Testis (tissue), 3 donors: ENCODE data around the gene R3HDM2. TPM values are rescaled to one million over a fixed set of nuclear protein-coding genes. Genes with fewer than 3 reads are reported as not detected.
A peak's percentile ranks its signal among the peaks of the same experiment; 100 is the strongest.

Experiments
- DNase-seq: peaks from one replicate; pipeline ENCODE4 v3.0.0-alpha.2; 2019
- H3K27ac ChIP-seq, 2 donors: fragments of 200-600 bp; sonication (generic); one replicate each; pipeline ENCODE4 v1.5.1; 2019
- H3K27me3 ChIP-seq: fragments of 200-600 bp; sonication (generic); one replicate; pipeline ENCODE4 v1.5.1; 2019
- H3K36me3 ChIP-seq: fragments of 200-600 bp; sonication (generic); one replicate; pipeline ENCODE4 v1.5.1; 2017; ENCODE audit warnings: low read depth; ENCODE audit errors: missing control alignments
- H3K4me1 ChIP-seq: fragments of 200-600 bp; sonication (generic); one replicate; pipeline ENCODE4 v1.5.1; 2019
- H3K4me3 ChIP-seq, 2 donors: fragments of 200-600 bp; sonication (generic); one replicate each; pipeline ENCODE4 v1.5.1; 2017 to 2019
- H3K9me3 ChIP-seq: fragments of 200-600 bp; sonication (generic); one replicate; pipeline ENCODE4 v1.5.1; 2017
- CTCF ChIP-seq, 3 experiments: fragments of 450-650 bp in 2 of 3; fragments of 200-600 bp in 1 of 3; sonication (generic) in 1 of 3; IDR thresholded peaks; one replicate each; pipeline ENCODE4 v1.5.1; 2016 to 2019; ENCODE audit warnings: antibody characterized with exemption in 3 of 3, mild to moderate bottlenecking in 2 of 3, moderate library complexity in 1 of 3
- POLR2A ChIP-seq: fragments of 450-650 bp; IDR thresholded peaks from one replicate; pipeline ENCODE4 v1.6.1; 2017; ENCODE audit warnings: antibody characterized with exemption, mild to moderate bottlenecking, moderate library complexity
- WGBS, 2 donors: methylation state at CpG; one replicate each; pipeline ENCODE4 v1.1.5; 2018; 5-methylcytosine and 5-hydroxymethylcytosine counted together
- intact Hi-C: fragments of 100-400 bp; cut with DNase I; formaldehyde crosslinking; loops from one replicate; pipeline ENCODE4 v1.15.1; 2023; ENCODE audit warnings: low total_unique reads
- polyA plus RNA-seq: library from polyadenylated mRNA; stranded (reverse); fragments of 350-450 nt; fragmentation: Illumina TruSeq; extraction: RNeasy Lipid Tissue Mini Kit (QIAGEN cat#74804); gene quantifications from one replicate; pipeline ENCODE4 v1.2.3, GENCODE V29; 2014; ENCODE audit warnings: low read depth, low replicate concordance; ENCODE audit not compliant: insufficient read depth
- total RNA-seq, 2 donors: library from RNA; depleted of rRNA; stranded (reverse); fragments of >200 nt; gene quantifications; one replicate each; pipeline ENCODE4 v1.2.3, GENCODE V29; 2016

Gene R3HDM2
- total and polyA plus RNA-seq, 3 donors from 2014 or later: 54.6 to 93.9 (median 92.0) TPM

GRCh38 chr12:57233357-57234232 lies 197.2 kb downstream of the R3HDM2 start:
- no peaks in the 10 kb centered on the region for H3K36me3 ChIP-seq
- intact Hi-C loops: no loop called here
- no peak for TF ChIP-seq POLR2A
- no peak for TF ChIP-seq CTCF (IDR thresholded peaks at IDR 0.05)
- H3K27ac ChIP-seq: no peak overlapping the region
- H3K4me3 ChIP-seq: no peak overlapping the region
- no peak for DNase-seq
- H3K4me1 ChIP-seq: peaks cover 27% of the 10 kb centered on the region
- no peaks in the 10 kb centered on the region for H3K27me3 ChIP-seq
- 82 to 86% methylated on average over 15 of the region's 15 CpGs for WGBS, 2 donors
- H3K9me3 ChIP-seq: no peaks in the 10 kb centered on the region

GRCh38 chr12:57232156-57232756 lies 198.6 kb downstream of the R3HDM2 start:
- DNase-seq: no peak
- TF ChIP-seq POLR2A (no peak), CTCF (IDR thresholded peaks at IDR 0.05) (no peak)
- 94 to 100% methylated on average over 7 to 19 of the region's 19 CpGs for WGBS, 2 donors
- Histone ChIP-seq H3K36me3 (no peaks in the 10 kb centered on the region), H3K27me3 (no peaks in the 10 kb centered on the region), H3K4me3 (no peak overlapping the region), H3K27ac (no peak overlapping the region), H3K4me1 (peaks cover 19% of the 10 kb centered on the region), H3K9me3 (no peaks in the 10 kb centered on the region)
- intact Hi-C loops: no loop called here

GRCh38 chr12:57231276-57232021 lies 199.4 kb downstream of the R3HDM2 start:
- DNase-seq: no peak
- Histone ChIP-seq H3K4me3 (no peak overlapping the region), H3K4me1 (peaks cover 26% of the 10 kb centered on the region), H3K27me3 (no peaks in the 10 kb centered on the region), H3K9me3 (no peaks in the 10 kb centered on the region), H3K27ac (no peak overlapping the region), H3K36me3 (no peaks in the 10 kb centered on the region)
- intact Hi-C loops: no loop called here
- TF ChIP-seq CTCF (IDR thresholded peaks at IDR 0.05) (no peak), POLR2A (no peak)
- WGBS, 2 donors: 90 to 93% methylated on average over 10 to 13 of the region's 13 CpGs

GRCh38 chr12:57230381-57231155 lies 200.3 kb downstream of the R3HDM2 start:
- intact Hi-C loops: no loop called here
- no peak overlapping the region for H3K27ac ChIP-seq
- WGBS, 2 donors: 42 to 64% methylated on average over 9 to 10 of the region's 10 CpGs

More at GRCh38 chr12:57230381-57231155, 200.3 kb downstream of the R3HDM2 start:
- Histone ChIP-seq H3K4me1 (peaks cover 26% of the 10 kb centered on the region), H3K9me3 (no peaks in the 10 kb centered on the region), H3K27me3 (no peaks in the 10 kb centered on the region), H3K4me3 (peak overlapping the region; percentile 45 to 63), H3K36me3 (no peaks in the 10 kb centered on the region)
- DNase-seq: no peak
- no peak for TF ChIP-seq CTCF (IDR thresholded peaks at IDR 0.05)
